OCI-LY3 (cell line): Measurements from ENCODE around the gene CST7.

Experiments
- CTCF ChIP-seq: fragments of 200-600, 300-600 bp; sonication (generic); IDR thresholded peaks from 2 replicates; pipeline ENCODE4 v1.5.1; 2014; ENCODE audit warnings: antibody characterized with exemption, low read length, low read depth
- EZH2phosphoT487 ChIP-seq: fragments of 200-600 bp; shearing (Covaris generic); IDR thresholded peaks from 2 replicates; pipeline ENCODE4 v1.6.1; 2018; ENCODE audit warnings: antibody characterized with exemption, mixed run types, low read depth

- TF ChIP-seq CTCF (0 out of 2 replicates have a peak, but pooled peaks have one; percentile 2), EZH2phosphoT487 (no peak)
Observed at GRCh38 chr20:24998631-24999445, 49.8 kb downstream of the CST7 start.
